ENCODE results near the gene FOXO1. TPM values are rescaled to one million over a fixed set of nuclear protein-coding genes. Genes with fewer than 3 reads are reported as not detected.

FOXO1 gene
- total and polyA plus RNA-seq, 2 of the 13 experiments (the other 11 are each of a cell fraction or from before 2014, with no cell fraction given) = 8.1 to 13.1 TPM

GRCh38 chr13:40666045-40666932 lies at the start of gene FOXO1 (continued):
- TF ChIP-seq TMF1 (CRISPR knock-in tag; IDR thresholded peaks at IDR 0.05; ENCODE audit: low read depth) (peak; percentile 47; the same call in 1 of the 2 replicates), ZSCAN12 (CRISPR knock-in tag; IDR thresholded peaks at IDR 0.05) (0 out of 2 replicates have a peak, but pooled peaks have one; percentile 39), MAFG (CRISPR knock-in tag; IDR thresholded peaks at IDR 0.05) (no peak), ZNF574 (CRISPR knock-in tag; IDR thresholded peaks at IDR 0.05) (peak; percentile 51), BRD4 (CRISPR knock-in tag; IDR thresholded peaks at IDR 0.05) (peak; percentile 36; the same call in 1 of the 2 replicates), MXD3 (CRISPR knock-in tag; IDR thresholded peaks at IDR 0.05) (peak; percentile 47; the same call in 1 of the 2 replicates), TOPORS (CRISPR knock-in tag; IDR thresholded peaks at IDR 0.05) (peak; percentile 79; the same call in 1 of the 2 replicates), ZMYM4 (CRISPR knock-in tag; IDR thresholded peaks at IDR 0.05) (peak; percentile 34; the same call in 1 of the 2 replicates), ZNF749 (CRISPR knock-in tag; IDR thresholded peaks at IDR 0.05; ENCODE audit: borderline replicate concordance) (0 out of 2 replicates have a peak, but pooled peaks have one; percentile 61), ZNF713 (CRISPR knock-in tag; IDR thresholded peaks at IDR 0.05) (peak; percentile 83; the same call in 1 of the 2 replicates), ZNF451 (CRISPR knock-in tag; IDR thresholded peaks at IDR 0.05) (peak; percentile 49; the same call in 1 of the 2 replicates), POLR2G (IDR thresholded peaks at IDR 0.05; ENCODE audit: low read depth, low read length) (peak; percentile 80), YY1 (IDR thresholded peaks at IDR 0.05; ENCODE audit: insufficient read depth, insufficient replicate concordance, low read depth, low read length) (peak; percentile 73), NCOR1 (IDR thresholded peaks at IDR 0.05; ENCODE audit: borderline replicate concordance, low read length) (no peak), REPIN1 (CRISPR knock-in tag; IDR thresholded peaks at IDR 0.05; ENCODE audit: borderline replicate concordance, low read depth) (0 out of 2 replicates have a peak, but pooled peaks have one; percentile 22), POLR2A (IDR thresholded peaks at IDR 0.05; ENCODE audit: insufficient read depth in 1 of 2, low read depth in 2 of 2, low read length in 2 of 2) (peak; percentile 82 to 94), FOXA1 (IDR thresholded peaks at IDR 0.05) (no peak), FOXA1 (CRISPR knock-in tag; IDR thresholded peaks at IDR 0.05) (0 out of 2 replicates have a peak, but pooled peaks have one; percentile 2), AHR (CRISPR knock-in tag; IDR thresholded peaks at IDR 0.05) (peak; percentile 37; the same call in 1 of the 2 replicates), ZBED4 (CRISPR knock-in tag; IDR thresholded peaks at IDR 0.05; ENCODE audit: borderline replicate concordance) (peak; percentile 14; the same call in 1 of the 2 replicates), ZBTB14 (CRISPR knock-in tag; IDR thresholded peaks at IDR 0.05) (peak; percentile 57; the same call in 1 of the 2 replicates)
